GM12878 (cell line): ENCODE results near the gene GIGYF2. TPM values are rescaled to one million over a fixed set of nuclear protein-coding genes. Genes with fewer than 3 reads are reported as not detected.

Experiments used
- ATAC-seq: fragments of 200-7000 bp; cut with Tn5 transposase; 3 replicates; pipeline ENCODE4 v1.9.1; 2020; ENCODE audit warnings: mild to moderate bottlenecking, moderate library complexity
- BruUV-seq: library from RNA; stranded (reverse); fragments of 400-500 nt; replicated peaks from 2 replicates; lab custom pipeline; 2021; lab: Mats Ljungman, UMichigan
- CTCF ChIA-PET: fragments of 300-600 bp; sonication (Branson Sonifier 250); formaldehyde crosslinking; extraction: SDS; loops from one replicate; lab custom pipeline; 2021; ENCODE audit warnings: inconsistent platforms; lab: Yijun Ruan, JAX
- POLR2A ChIA-PET: fragments of 350-600 bp; formaldehyde crosslinking; extraction: SDS; loops from one replicate; lab custom pipeline; 2021; ENCODE audit warnings: inconsistent platforms; lab: Charles Lee
- RAD21 ChIA-PET: fragments of 300-600 bp; sonication (Branson Sonifier 250); formaldehyde crosslinking; loops from one replicate; lab custom pipeline; 2023; ENCODE audit warnings: antibody characterized with exemption; ENCODE audit not compliant: unreplicated experiment; lab: Charles Lee
- SMC1A ChIA-PET: fragments of 300-600 bp; sonication (Branson Sonifier 250); formaldehyde crosslinking; loops from one replicate; lab custom pipeline; 2023; ENCODE audit not compliant: unreplicated experiment, uncharacterized antibody; lab: Charles Lee
- DNase-seq: peaks from one replicate; pipeline ENCODE4 v3.0.0-alpha.2; 2011; ENCODE audit warnings: low read depth, low spot score
- FAIRE-seq: peaks from 3 replicates; lab custom pipeline; 2011; peaks lifted over from hg19 to GRCh38; lab: Jason Lieb, UNC
- H2AFZ ChIP-seq: 2 replicates; pipeline ENCODE4 v1.6.0; 2011; ENCODE audit warnings: low read depth, low read length, control low read depth; ENCODE audit not compliant: control insufficient read depth
- H3K27ac ChIP-seq: 2 replicates; pipeline ENCODE4 v1.5.1; 2011; ENCODE audit warnings: control low read depth; ENCODE audit not compliant: control insufficient read depth, insufficient read depth
- H3K27me3 ChIP-seq, 2 experiments: replicated peaks in 1 of 2; 2 replicates each; pipeline versions ENCODE4 v1.6.0 to v1.6.1; 2011; ENCODE audit warnings: low read length in 1 of 2; ENCODE audit not compliant: control insufficient read depth in 2 of 2, insufficient read depth in 2 of 2
- H3K36me3 ChIP-seq, 2 experiments: 2 replicates each; pipeline ENCODE4 v1.5.1; 2011; ENCODE audit warnings: low read length in 1 of 2; ENCODE audit not compliant: control insufficient read depth in 2 of 2, insufficient read depth in 2 of 2
- H3K4me1 ChIP-seq: 2 replicates; pipeline ENCODE4 v1.6.1; 2011; ENCODE audit warnings: mild to moderate bottlenecking, low read length, moderate library complexity, mixed read lengths; ENCODE audit not compliant: control insufficient read depth, insufficient read depth
- H3K4me2 ChIP-seq: 2 replicates; pipeline ENCODE4 v1.6.0; 2011; ENCODE audit warnings: control low read depth; ENCODE audit not compliant: control insufficient read depth, insufficient read depth
- H3K4me3 ChIP-seq: fragments of 200-600 bp; sonication (generic); 2 replicates; pipeline ENCODE4 v1.5.1; 2016
- H3K79me2 ChIP-seq: 2 replicates; pipeline ENCODE4 v1.6.0; 2011; ENCODE audit warnings: low read length; ENCODE audit not compliant: control insufficient read depth, insufficient read depth
- H3K9ac ChIP-seq: 2 replicates; pipeline ENCODE4 v1.8.0; 2011; ENCODE audit warnings: low read length, control low read depth, mixed read lengths; ENCODE audit not compliant: control insufficient read depth, insufficient read depth
- H3K9me3 ChIP-seq: replicated peaks from 3 replicates; pipeline ENCODE4 v1.5.1; 2011; ENCODE audit warnings: mild to moderate bottlenecking, low read length; ENCODE audit not compliant: control insufficient read depth, insufficient read depth
- H4K20me1 ChIP-seq: 2 replicates; pipeline ENCODE4 v1.6.0; 2011; ENCODE audit not compliant: control insufficient read depth, insufficient read depth
- BHLHE40 ChIP-seq, 2 experiments: fragments of 450-650 bp in 1 of 2; IDR thresholded peaks; 2 replicates each; pipeline ENCODE4 v1.6.1; 2011 to 2017; ENCODE audit warnings: low read depth in 2 of 2, borderline replicate concordance in 1 of 2, improper control_type of control experiment in 1 of 2, low read length in 1 of 2, mild to moderate bottlenecking in 1 of 2
- CBX3 ChIP-seq: fragments of 200-600 bp; sonication (generic); IDR thresholded peaks from 2 replicates; pipeline ENCODE4 v1.6.1; 2016; ENCODE audit warnings: low read depth, borderline replicate concordance
- CHD1 ChIP-seq: IDR thresholded peaks from 2 replicates; pipeline ENCODE4 v1.6.1; 2012; ENCODE audit warnings: low read depth, low read length, improper control_type of control experiment
- CHD4 ChIP-seq: fragments of 200-600 bp; sonication (generic); IDR thresholded peaks from 2 replicates; pipeline ENCODE4 v1.6.1; 2016; ENCODE audit warnings: mild to moderate bottlenecking
- GABPA ChIP-seq: IDR thresholded peaks from 2 replicates; pipeline ENCODE4 v1.6.1; 2014; ENCODE audit warnings: antibody characterized with exemption, low read depth, mild to moderate bottlenecking, inconsistent platforms
- HCFC1 ChIP-seq: fragments of 150-350 bp; IDR thresholded peaks from 2 replicates; pipeline ENCODE4 v1.6.1; 2014; ENCODE audit warnings: low read length
- HDAC6 ChIP-seq: fragments of 200-600 bp; sonication (generic); IDR thresholded peaks from one replicate; pipeline ENCODE4 v1.8.0; 2017; ENCODE audit warnings: antibody characterized with exemption; ENCODE audit not compliant: unreplicated experiment
- MTA3 ChIP-seq: IDR thresholded peaks from 2 replicates; pipeline ENCODE4 v1.6.1; 2012; ENCODE audit warnings: low read length, inconsistent platforms, borderline replicate concordance
- NFYB ChIP-seq: IDR thresholded peaks from 2 replicates; pipeline ENCODE4 v1.6.1; 2011; ENCODE audit warnings: low read depth, mild to moderate bottlenecking, low read length, improper control_type of control experiment, moderate library complexity; ENCODE audit not compliant: insufficient read depth
- POLR2AphosphoS2 ChIP-seq: IDR thresholded peaks from 2 replicates; pipeline ENCODE4 v1.6.1; 2011; ENCODE audit warnings: low read depth, mild to moderate bottlenecking, low read length, improper control_type of control experiment, moderate library complexity
- RB1 ChIP-seq: fragments of 450-650 bp; formaldehyde crosslinking; IDR thresholded peaks from 2 replicates; pipeline ENCODE4 v1.6.1; 2017; ENCODE audit warnings: mild to moderate bottlenecking, borderline replicate concordance
- RBBP5 ChIP-seq: fragments of 200-600 bp; sonication (generic); conservative IDR thresholded peaks from 2 replicates; pipeline ENCODE4 v1.6.1; 2016
- REST ChIP-seq: IDR thresholded peaks from 2 replicates; pipeline ENCODE4 v1.6.1; 2012; ENCODE audit warnings: mild to moderate bottlenecking, low read depth, low read length
- STAT3 ChIP-seq: IDR thresholded peaks from 2 replicates; pipeline ENCODE4 v1.6.1; 2011; ENCODE audit warnings: low read depth, low read length, improper control_type of control experiment
- WRNIP1 ChIP-seq: IDR thresholded peaks from 2 replicates; pipeline ENCODE4 v1.6.1; 2011; ENCODE audit warnings: low read depth, low read length, improper control_type of control experiment, borderline replicate concordance
- ZNF274 ChIP-seq: IDR thresholded peaks from one replicate; pipeline ENCODE4 v1.8.0; 2011; ENCODE audit not compliant: insufficient read length, insufficient read depth
- WGBS: methylation state at CpG from one replicate; pipeline ENCODE4 v1.1.6; 2016; ENCODE audit warnings: low lambda C conversion rate; ENCODE audit not compliant: insufficient replicate concordance, insufficient coverage; ENCODE audit errors: missing lambda C conversion rate; 5-methylcytosine and 5-hydroxymethylcytosine counted together
- in situ Hi-C: fragments of 300-500 bp; cut with MboI; formaldehyde crosslinking; loops from 9 replicates; pipeline ENCODE4 v1.14.3; 2018; ENCODE audit warnings: mixed read lengths
- intact Hi-C: fragments of 100-400 bp; cut with micrococcal nuclease; formaldehyde crosslinking; loops from one replicate; pipeline ENCODE4 v1.14.2; 2022; ENCODE audit not compliant: unreplicated experiment
- polyA plus RNA-seq, 11 experiments: library from polyadenylated mRNA; depleted of rRNA in 4 of 11; unstranded in 6 of 11; stranded (reverse) in 5 of 11; fragments of >200 nt; fragmentation: Nextera tagmentation in 4 of 11; fragmentation: Illumina TruSeq in 1 of 11; extraction: Ambion mirVana in 4 of 11; extraction: Trizol in 1 of 11; gene quantifications; 1 replicate in 1 of 11; 2 replicates in 10 of 11; pipeline versions ENCODE4 v1.2.1 to v1.2.3, GENCODE V29; 2011 to 2016; ENCODE audit warnings: inconsistent platforms in 2 of 11, missing spikeins in 2 of 11, low read depth in 1 of 11
- total RNA-seq, 4 experiments: library from RNA; depleted of rRNA in 3 of 4; stranded (reverse); fragments of >200 nt in 3 of 4; fragmentation: Illumina TruSeq in 1 of 4; extraction: Trizol in 1 of 4; gene quantifications; 2 replicates each; pipeline versions ENCODE4 v1.2.1 to v1.2.3, GENCODE V29; 2013 to 2021

Gene GIGYF2
- total and polyA plus RNA-seq, 10 of the 15 experiments (the other 5 are each of a cell fraction or from before 2014, with no cell fraction given), result 12.2 to 47.2 (median 39.0) TPM

GRCh38 chr2:232893834-232894233 lies 196.7 kb downstream of the GIGYF2 start:
- no peak overlapping the region for H2AFZ ChIP-seq
- no TSS peak for BruUV-seq
- TF ChIP-seq MTA3 (no peak), STAT3 (no peak), CHD4 (no peak), CBX3 (no peak), HCFC1 (no peak), RBBP5 (no peak), NFYB (no peak), WRNIP1 (no peak), HDAC6 (no peak), CHD1 (no peak), POLR2AphosphoS2 (no peak), ZNF274 (no peak), BHLHE40 (IDR thresholded peaks at IDR 0.05; ENCODE audit: borderline replicate concordance in 1 of 2, low read depth in 2 of 2, low read length in 1 of 2) (no peak), GABPA (no peak), REST (no peak), RB1 (no peak)
- DNase-seq (no peak), FAIRE-seq (no peak), ATAC-seq (no peak)
- H4K20me1 ChIP-seq, result no peaks in the 10 kb centered on the region
- H3K4me3 ChIP-seq, result no peak overlapping the region
- no peak overlapping the region for H3K4me2 ChIP-seq
- H3K9me3 ChIP-seq, result no peaks in the 10 kb centered on the region
- intact Hi-C loops, result no loop called here
- no peaks in the 10 kb centered on the region for H3K27me3 ChIP-seq
- no peak overlapping the region for H3K9ac ChIP-seq
- WGBS, result 69% methylated on average over 4 of the region's 8 CpGs
- in situ Hi-C loops, result no loop called here
- RAD21 ChIA-PET, result no interaction called here
- H3K4me1 ChIP-seq, result no peaks in the 10 kb centered on the region
- POLR2A ChIA-PET, result no interaction called here
- H3K36me3 ChIP-seq, result no peaks in the 10 kb centered on the region
- CTCF ChIA-PET, result no interaction called here
- no peak overlapping the region for H3K27ac ChIP-seq
- no peaks in the 10 kb centered on the region for H3K79me2 ChIP-seq
- SMC1A ChIA-PET, result no interaction called here
